H1 (cell line): Measurements from ENCODE around the gene SOHLH2. TPM values are rescaled to one million over a fixed set of nuclear protein-coding genes. Genes with fewer than 3 reads are reported as not detected.

Source experiments
- CTCF ChIA-PET: fragments of 300-600 bp; sonication (Branson Sonifier 250); formaldehyde crosslinking; loops from one replicate; lab custom pipeline; 2021; ENCODE audit not compliant: partially characterized antibody; lab: Charles Lee
- POLR2A ChIA-PET: fragments of 300-600 bp; sonication (Branson Sonifier 250); formaldehyde crosslinking; loops from one replicate; lab custom pipeline; 2021; ENCODE audit warnings: inconsistent platforms; ENCODE audit not compliant: partially characterized antibody; lab: Charles Lee
- DNase-seq, 2 experiments: peaks; one replicate each; pipeline versions ENCODE4 v3.0.0 to v3.0.0-alpha.2; 2010 to 2022; ENCODE audit warnings: low spot score in 2 of 2, low read depth in 1 of 2, mixed read lengths in 1 of 2
- FAIRE-seq: peaks from 2 replicates; lab custom pipeline; 2011; peaks lifted over from hg19 to GRCh38; lab: Jason Lieb, UNC
- H2AFZ ChIP-seq: 2 replicates; pipeline ENCODE4 v1.8.1; 2012; ENCODE audit warnings: low read length, inconsistent platforms
- H2AK5ac ChIP-seq: 2 replicates; pipeline ENCODE4 v1.6.1; 2013; ENCODE audit warnings: low read depth, low read length
- H2BK120ac ChIP-seq: replicated peaks from 2 replicates; pipeline ENCODE3; 2013; ENCODE audit warnings: low read depth, low read length, inconsistent platforms
- H2BK12ac ChIP-seq: 2 replicates; pipeline ENCODE4 v1.6.1; 2013; ENCODE audit warnings: low read depth, low read length
- H2BK15ac ChIP-seq: 2 replicates; pipeline ENCODE4 v1.6.1; 2013; ENCODE audit warnings: low read length
- H2BK20ac ChIP-seq: 2 replicates; pipeline ENCODE4 v1.6.1; 2013; ENCODE audit warnings: low read length
- H2BK5ac ChIP-seq: 2 replicates; pipeline ENCODE4 v1.6.1; 2013; ENCODE audit warnings: low read depth, low read length
- H3K14ac ChIP-seq: 2 replicates; pipeline ENCODE4 v1.6.1; 2013; ENCODE audit warnings: inconsistent platforms; ENCODE audit not compliant: insufficient read length
- H3K18ac ChIP-seq: 2 replicates; pipeline ENCODE4 v1.6.1; 2013; ENCODE audit warnings: low read length; ENCODE audit errors: extremely low read depth
- H3K23ac ChIP-seq: 2 replicates; pipeline ENCODE4 v1.6.1; 2013; ENCODE audit warnings: inconsistent platforms; ENCODE audit not compliant: insufficient read length
- H3K23me2 ChIP-seq: 2 replicates; pipeline ENCODE4 v1.6.1; 2013; ENCODE audit warnings: low read depth, low read length
- H3K27ac ChIP-seq: 2 replicates; pipeline ENCODE4 v1.6.1; 2011; ENCODE audit warnings: low read depth, low read length, inconsistent platforms
- H3K27me3 ChIP-seq, 4 experiments: replicated peaks in 1 of 4; 1 replicate in 1 of 4; 2 replicates in 3 of 4; pipeline versions ENCODE4 v1.6.1 to v1.8.1; 2011 to 2013; ENCODE audit warnings: low read length in 3 of 4, mild to moderate bottlenecking in 3 of 4, inconsistent platforms in 2 of 4, mixed read lengths in 2 of 4, moderate library complexity in 1 of 4; ENCODE audit not compliant: control insufficient read depth in 3 of 4, insufficient read depth in 3 of 4; ENCODE audit errors: extremely low read depth in 1 of 4
- H3K36me3 ChIP-seq, 4 experiments: 2 replicates each; pipeline versions ENCODE4 v1.6.1 to v1.8.1; 2011 to 2013; ENCODE audit warnings: mild to moderate bottlenecking in 4 of 4, low read length in 3 of 4, moderate library complexity in 2 of 4, control low read depth in 1 of 4, inconsistent platforms in 1 of 4; ENCODE audit not compliant: insufficient read depth in 4 of 4, control insufficient read depth in 2 of 4
- H3K4ac ChIP-seq: replicated peaks from 2 replicates; pipeline ENCODE3; 2013; ENCODE audit warnings: low read length, low read depth, mixed read lengths, inconsistent platforms; ENCODE audit not compliant: insufficient read length
- H3K4me1 ChIP-seq, 4 experiments: replicated peaks in 1 of 4; 1 replicate in 1 of 4; 2 replicates in 3 of 4; pipeline versions ENCODE4 v1.6.1 to v1.8.1; 2011 to 2013; ENCODE audit warnings: low read length in 3 of 4, inconsistent platforms in 2 of 4, mixed read lengths in 1 of 4; ENCODE audit not compliant: insufficient read depth in 4 of 4, control insufficient read depth in 3 of 4
- H3K4me2 ChIP-seq, 2 experiments: 2 replicates each; pipeline versions ENCODE4 v1.6.1 to v1.8.1; 2011 to 2013; ENCODE audit warnings: low read depth in 2 of 2, low read length in 2 of 2, control low read depth in 1 of 2, inconsistent platforms in 1 of 2, mild to moderate bottlenecking in 1 of 2; ENCODE audit not compliant: insufficient read depth in 1 of 2
- H3K4me3 ChIP-seq, 4 experiments: fragments of 200-600, 300-600 bp in 1 of 4; sonication (generic), shearing (Covaris generic), sonication (Bioruptor Twin) in 1 of 4; 2 replicates each; pipeline versions ENCODE4 v1.5.1 to v1.8.1; 2011 to 2016; ENCODE audit warnings: low read length in 4 of 4, low read depth in 3 of 4, control low read depth in 2 of 4, inconsistent platforms in 2 of 4, mild to moderate bottlenecking in 2 of 4, mixed read lengths in 1 of 4, moderate library complexity in 1 of 4; ENCODE audit not compliant: insufficient read depth in 2 of 4; ENCODE audit errors: extremely low read depth in 1 of 4
- H3K56ac ChIP-seq: replicated peaks from 2 replicates; pipeline ENCODE3; 2013; ENCODE audit warnings: low read depth, mild to moderate bottlenecking, mixed read lengths, low read length, inconsistent platforms; ENCODE audit not compliant: insufficient read length
- H3K79me1 ChIP-seq: 2 replicates; pipeline ENCODE4 v1.6.1; 2013; ENCODE audit warnings: low read depth, low read length, control low read depth
- H3K79me2 ChIP-seq, 2 experiments: 2 replicates each; pipeline versions ENCODE4 v1.6.1 to v1.8.1; 2012 to 2013; ENCODE audit warnings: low read length in 2 of 2, mild to moderate bottlenecking in 2 of 2, inconsistent platforms in 1 of 2; ENCODE audit not compliant: insufficient read depth in 2 of 2, control insufficient read depth in 1 of 2
- H3K9ac ChIP-seq, 4 experiments: replicated peaks in 1 of 4; 1 replicate in 1 of 4; 2 replicates in 3 of 4; pipeline versions ENCODE4 v1.6.1 to v1.8.1; 2011 to 2013; ENCODE audit warnings: low read depth in 3 of 4, low read length in 3 of 4, control low read depth in 2 of 4, mild to moderate bottlenecking in 2 of 4, moderate library complexity in 2 of 4, inconsistent platforms in 1 of 4; ENCODE audit errors: extremely low read depth in 1 of 4
- H3K9me3 ChIP-seq, 2 experiments: 2 replicates each; pipeline versions ENCODE4 v1.6.1 to v1.8.1; 2012 to 2013; ENCODE audit warnings: mild to moderate bottlenecking in 2 of 2, moderate library complexity in 2 of 2, control low read depth in 1 of 2, inconsistent platforms in 1 of 2, low read depth in 1 of 2, low read length in 1 of 2, mixed read lengths in 1 of 2; ENCODE audit not compliant: insufficient read depth in 2 of 2
- H4K20me1 ChIP-seq, 2 experiments: replicated peaks in 1 of 2; 2 replicates each; pipeline versions ENCODE3 to v1.8.1; 2011 to 2013; ENCODE audit warnings: inconsistent platforms in 2 of 2, low read length in 2 of 2, mild to moderate bottlenecking in 1 of 2; ENCODE audit not compliant: insufficient read depth in 2 of 2, control insufficient read depth in 1 of 2
- H4K5ac ChIP-seq: 2 replicates; pipeline ENCODE4 v1.6.1; 2013; ENCODE audit warnings: low read length, low read depth, mixed read lengths, inconsistent platforms; ENCODE audit not compliant: insufficient read length
- H4K8ac ChIP-seq: 2 replicates; pipeline ENCODE4 v1.8.0; 2013; ENCODE audit warnings: mild to moderate bottlenecking, moderate library complexity, low read length, inconsistent platforms; ENCODE audit not compliant: insufficient read depth; ENCODE audit errors: extremely low read depth
- H4K91ac ChIP-seq: replicated peaks from 2 replicates; pipeline ENCODE3; 2013; ENCODE audit warnings: low read length, mixed read lengths, inconsistent platforms; ENCODE audit not compliant: insufficient read length
- CHD1 ChIP-seq: IDR thresholded peaks from 2 replicates; pipeline ENCODE4 v1.6.1; 2012; ENCODE audit warnings: low read depth, low read length, improper control_type of control experiment
- EZH2 ChIP-seq: fragments of 200-600 bp; sonication (generic); IDR thresholded peaks from 2 replicates; pipeline ENCODE4 v1.7.1; 2012; ENCODE audit warnings: low read depth, mild to moderate bottlenecking, moderate library complexity, low read length, inconsistent platforms; ENCODE audit not compliant: severe bottlenecking
- FOSL1 ChIP-seq: IDR thresholded peaks from 2 replicates; pipeline ENCODE4 v1.6.1; 2011; ENCODE audit warnings: mild to moderate bottlenecking, low read depth, low read length, moderate library complexity; ENCODE audit not compliant: insufficient read depth
- WGBS, 2 experiments: shearing (Covaris generic) in 1 of 2; methylation state at CpG; one replicate each; pipeline versions ENCODE4 v1.1.6 to v1.1.7; 2013 to 2015; ENCODE audit warnings: low lambda C conversion rate in 2 of 2, mixed read lengths in 2 of 2, inconsistent platforms in 1 of 2, low coverage in 1 of 2, missing lambda C conversion rate in 1 of 2; ENCODE audit not compliant: insufficient replicate concordance in 2 of 2, insufficient coverage in 1 of 2, insufficient read length in 1 of 2; ENCODE audit errors: extremely low coverage in 1 of 2, missing lambda C conversion rate in 1 of 2; 5-methylcytosine and 5-hydroxymethylcytosine counted together
- polyA plus RNA-seq, 7 experiments: library from polyadenylated mRNA; depleted of rRNA in 3 of 7; stranded (reverse) in 5 of 7; unstranded in 2 of 7; fragments of >200 nt in 5 of 7; fragments of 200-250 nt in 2 of 7; gene quantifications; 1 replicate in 5 of 7; 2 replicates in 1 of 7; 4 replicates in 1 of 7; pipeline versions ENCODE4 v1.2.1 to v1.2.3, GENCODE V29; 2011 to 2013; ENCODE audit warnings: missing spikeins in 2 of 7, mixed read lengths in 2 of 7
- total RNA-seq: library from RNA; stranded (reverse); fragmentation: NEBNext Ultra II Directional; extraction: Animal tissue kit (Norgen Biotek cat#: 25700); gene quantifications from 2 replicates; pipeline ENCODE4 v1.2.1, GENCODE V29; 2021

Gene SOHLH2
- total and polyA plus RNA-seq, 2 of the 8 experiments (the other 6 are each of a cell fraction or from before 2014, with no cell fraction given) = 6.8 to 10.3 TPM

DNA sequence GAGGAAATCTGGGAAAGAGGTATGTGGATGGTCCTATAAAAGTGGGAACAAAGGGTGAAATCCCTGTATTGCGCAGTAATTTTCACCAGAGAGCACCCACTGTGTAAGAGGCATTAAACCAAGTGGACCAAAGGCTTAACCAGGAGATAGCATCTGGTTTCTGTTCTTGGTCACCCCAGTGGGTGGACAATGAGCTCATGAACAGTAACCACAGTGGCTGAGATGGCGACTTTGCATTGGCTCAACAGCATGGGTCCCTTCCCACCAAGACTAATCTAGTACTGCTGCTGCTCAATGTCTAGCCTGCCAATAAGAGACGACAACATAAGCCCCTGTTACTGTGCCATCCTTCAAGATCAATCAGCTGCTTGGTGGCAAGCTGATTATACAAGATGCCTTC, 46.7 kb upstream of the SOHLH2 start:
- peaks cover 0 to 4% (median 0%) of the 10 kb centered on the region in 4 experiments; a peak in 2 of 7 replicates for H3K4me1 ChIP-seq
- H4K5ac ChIP-seq = no peak overlapping the region
- no peaks in the 10 kb centered on the region for H3K36me3 ChIP-seq
- H4K20me1 ChIP-seq = no peaks in the 10 kb centered on the region
- H3K4me2 ChIP-seq = no peak overlapping the region
- H3K79me1 ChIP-seq = no peaks in the 10 kb centered on the region; the same call in 1 of the 2 replicates
- H3K18ac ChIP-seq = no peak overlapping the region
- WGBS, 2 experiments = 98% methylated on average over 3 of the region's 3 CpGs; no CpG with 5 or more reads in 1 of the 2 experiments
- H3K56ac ChIP-seq = no peak overlapping the region
- no peak overlapping the region for H2AFZ ChIP-seq
- peaks cover 0 to 3% of the 10 kb centered on the region in 2 experiments; a peak in 2 of 4 replicates for H3K9me3 ChIP-seq
- no peak overlapping the region for H2BK12ac ChIP-seq
- H3K23ac ChIP-seq = no peak overlapping the region
- H3K23me2 ChIP-seq = no peaks in the 10 kb centered on the region
- no peak overlapping the region for H3K4ac ChIP-seq
- H2BK20ac ChIP-seq = no peak overlapping the region
- no peak overlapping the region for H3K9ac ChIP-seq
- no peak overlapping the region for H2BK5ac ChIP-seq
- H2AK5ac ChIP-seq = no peak overlapping the region
- no peak overlapping the region for H3K14ac ChIP-seq
- ChIA-PET POLR2A (no interaction called here), CTCF (interaction anchor here (1.1 kb wide), 1 partner anchor 175 kb away, joined by 3 read pairs; no protein-coding TSS in a partner anchor)
- FAIRE-seq (no peak), DNase-seq (no peak)
- no peak overlapping the region for H3K4me3 ChIP-seq
- no peak overlapping the region for H2BK15ac ChIP-seq
- TF ChIP-seq CHD1 = no peak
- TF ChIP-seq EZH2 = no peak
- TF ChIP-seq FOSL1 = no peak
- no peaks in the 10 kb centered on the region for H3K27me3 ChIP-seq
- no peak overlapping the region for H2BK120ac ChIP-seq
- no peak overlapping the region for H3K27ac ChIP-seq
- H3K79me2 ChIP-seq = no peaks in the 10 kb centered on the region
- H4K8ac ChIP-seq = no peak overlapping the region
- H4K91ac ChIP-seq = no peak overlapping the region
